GM21447 (cell line): ENCODE data around the gene EIF1AD.
"Not testable (repeated sequence)": the region's sequence is repeated elsewhere in the genome, so short reads cannot be mapped to it uniquely, and the experiment has no call there.

Experiments used
- ATAC-seq: cut with Tn5 transposase; IDR thresholded peaks from one replicate; pipeline ENCODE4 v1.9.1; 2021; ENCODE audit not compliant: unreplicated experiment

Gene EIF1AD

DNA sequence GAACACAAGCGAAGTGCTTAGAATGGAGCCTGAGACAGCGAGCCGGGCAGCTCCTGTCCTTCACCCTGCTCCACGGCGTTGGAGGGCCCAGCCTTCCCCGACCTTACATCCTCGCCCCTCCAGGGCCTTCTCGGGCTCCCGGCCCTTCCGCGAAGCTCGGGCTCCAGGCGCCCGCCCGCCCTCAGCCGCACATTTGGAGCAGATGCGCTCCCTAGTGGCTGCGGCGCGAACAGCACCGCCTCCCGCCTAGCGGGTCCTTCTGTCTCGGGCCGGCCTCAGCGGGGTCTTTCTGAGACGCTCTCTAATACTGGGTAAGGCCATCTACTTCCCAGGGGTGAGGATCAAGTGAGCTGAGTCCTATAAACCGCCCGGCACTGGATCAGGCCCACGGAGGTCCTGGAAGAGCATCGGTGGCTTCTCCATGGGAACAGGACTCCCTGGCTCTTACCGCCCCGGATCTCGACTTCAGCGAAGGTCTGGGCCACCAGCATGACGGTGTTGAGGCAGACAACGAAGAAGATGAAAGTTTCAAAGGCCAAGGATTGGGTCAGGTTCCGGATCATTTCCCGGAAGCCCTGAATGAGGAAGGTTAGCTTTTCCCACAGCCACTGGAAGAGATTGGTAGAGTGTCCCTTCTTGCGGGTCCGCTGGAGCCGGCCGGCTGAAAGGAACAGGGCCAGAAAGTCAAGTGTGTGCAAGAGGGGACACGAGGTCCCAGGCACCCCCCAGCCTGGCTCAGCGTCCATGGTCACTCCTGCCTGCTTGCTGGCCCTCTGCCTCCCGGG lies 20.6 kb upstream of the EIF1AD start:
- no peak for ATAC-seq

DNA sequence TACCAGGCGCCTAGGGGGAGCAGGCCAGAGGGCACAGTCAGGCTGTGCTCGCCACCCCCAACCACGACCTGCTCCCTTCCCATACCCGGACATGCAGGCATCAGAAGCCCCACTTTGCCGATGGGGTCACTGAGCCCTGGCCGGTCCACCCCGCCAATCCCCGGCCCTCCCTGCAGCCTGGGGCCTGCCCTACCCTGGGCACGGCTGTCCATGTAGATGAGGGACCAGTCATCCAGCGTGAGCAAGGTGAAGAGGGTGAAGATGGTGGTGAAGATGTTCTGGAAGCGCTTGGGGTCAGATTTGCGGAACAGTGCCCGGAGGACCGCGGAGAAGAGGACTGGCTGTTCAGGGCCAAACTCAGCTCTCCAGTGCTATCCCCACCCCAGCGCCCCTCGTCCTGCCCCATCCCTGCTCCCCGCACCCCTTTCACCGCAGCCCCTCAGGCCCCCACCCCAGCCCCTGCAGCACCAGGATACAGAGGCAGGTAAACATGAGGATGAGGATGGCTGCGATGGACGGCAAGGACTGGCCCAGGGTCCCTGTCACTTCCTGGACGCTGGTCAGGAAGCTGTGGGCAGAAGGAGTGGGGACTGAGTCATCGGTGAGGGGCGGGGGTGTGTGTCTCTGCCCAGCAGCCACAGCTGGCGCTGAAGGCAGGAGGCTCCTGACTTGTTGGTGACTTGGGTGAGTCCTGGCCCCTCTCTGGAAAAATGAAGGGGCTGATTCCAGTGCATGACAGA lies 18.8 kb upstream of the EIF1AD start:
- no peak for ATAC-seq

DNA sequence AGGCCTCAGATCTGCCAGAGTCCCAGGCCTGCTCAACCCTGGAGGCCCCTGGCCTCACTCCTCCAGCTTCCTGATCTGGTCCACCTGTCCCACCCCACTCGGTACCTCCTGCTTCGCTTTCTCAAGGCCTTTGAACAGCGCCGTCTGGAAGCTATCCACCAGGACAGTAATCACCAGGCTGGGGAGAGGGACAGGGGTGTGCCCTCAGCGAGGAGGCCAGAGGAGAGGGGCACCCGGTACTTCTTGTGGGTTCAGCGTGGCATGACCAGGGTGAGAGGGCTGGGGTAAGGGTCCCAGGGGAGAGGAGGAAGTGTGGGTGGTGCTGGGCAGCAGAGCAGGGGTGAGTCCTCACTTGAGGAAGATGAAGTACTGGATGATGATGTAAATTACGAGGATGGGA lies 18.3 kb upstream of the EIF1AD start:
- no peak for ATAC-seq

DNA sequence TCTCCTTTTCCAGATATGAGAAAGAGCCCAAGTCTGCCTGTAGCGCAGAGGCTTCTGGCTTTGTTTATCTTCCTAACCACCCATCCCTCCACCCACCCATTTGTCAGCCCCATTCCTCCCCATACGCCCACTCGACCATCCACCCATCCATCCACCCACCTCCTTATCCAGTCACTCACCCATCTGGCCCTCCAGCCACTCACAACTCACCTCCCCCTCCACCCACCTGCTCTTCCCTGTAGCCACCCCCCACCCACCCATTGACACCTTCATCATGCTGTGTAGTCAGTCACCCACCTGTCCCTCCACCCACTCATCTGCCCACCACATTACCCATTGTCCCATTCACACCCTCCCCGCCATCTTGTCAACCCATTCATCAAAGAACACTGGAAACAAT lies 15.4 kb upstream of the EIF1AD start:
- ATAC-seq: no peak

DNA sequence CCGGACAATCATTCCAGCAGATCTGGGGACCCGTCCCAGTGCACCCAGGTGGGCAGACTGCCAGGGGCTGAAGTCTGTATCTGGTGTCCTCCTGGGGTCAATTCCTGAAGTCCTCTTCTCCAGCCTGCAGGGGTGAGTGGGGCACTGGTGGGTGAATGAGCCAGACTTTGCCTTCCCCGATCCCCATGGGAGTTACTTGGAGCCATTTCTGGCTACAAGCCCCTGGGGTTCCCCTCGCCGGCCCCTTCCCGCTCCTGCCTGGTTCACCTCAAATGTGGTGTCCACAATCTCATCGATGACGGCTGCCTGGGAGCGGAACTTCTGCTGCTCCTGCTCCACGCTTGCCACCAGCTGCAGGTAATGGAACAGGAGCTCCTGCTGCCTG lies 14.8 kb upstream of the EIF1AD start:
- no peak for ATAC-seq

DNA sequence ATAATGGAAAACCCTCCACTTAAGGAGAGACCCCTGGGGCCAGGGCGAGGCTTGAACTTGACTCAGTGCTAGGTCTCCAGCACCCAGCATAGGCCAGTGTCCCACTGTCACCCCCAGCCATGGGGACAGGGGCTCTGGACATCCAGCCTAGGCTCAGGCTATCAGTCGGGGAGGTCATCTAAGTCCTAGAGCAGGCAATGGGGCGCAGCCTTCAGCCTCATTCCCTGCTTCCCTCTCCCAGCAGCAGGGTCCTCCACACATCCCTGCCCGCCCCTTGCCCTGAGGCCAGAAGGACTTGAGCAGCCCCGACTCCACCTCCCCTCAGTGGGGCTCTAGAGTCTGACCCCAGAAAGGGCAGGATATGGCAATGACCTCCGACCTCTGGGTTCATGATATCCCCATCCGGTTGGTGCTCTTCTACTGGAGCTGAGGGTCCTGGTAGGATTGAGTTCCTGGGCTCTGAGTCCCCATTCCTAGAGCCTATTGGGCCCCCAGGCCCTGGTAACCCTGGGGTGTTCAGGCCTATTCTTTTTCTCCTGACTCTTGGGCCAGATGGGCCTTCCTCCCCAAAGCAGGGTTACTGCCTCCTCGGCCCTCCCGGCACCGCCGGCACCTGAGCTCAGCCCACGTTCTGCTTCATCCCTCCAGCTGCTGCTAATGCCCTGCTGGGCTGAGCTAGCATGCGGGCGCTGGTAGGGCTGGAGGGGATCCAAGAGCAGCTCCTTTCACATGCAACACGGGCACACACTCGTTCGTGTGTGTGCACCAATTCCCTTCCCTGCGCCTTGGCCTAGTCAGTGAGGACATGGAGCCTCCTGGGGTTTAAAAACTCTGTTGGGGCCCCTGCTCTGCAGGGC lies 14.2 kb upstream of the EIF1AD start:
- no peak for ATAC-seq

DNA sequence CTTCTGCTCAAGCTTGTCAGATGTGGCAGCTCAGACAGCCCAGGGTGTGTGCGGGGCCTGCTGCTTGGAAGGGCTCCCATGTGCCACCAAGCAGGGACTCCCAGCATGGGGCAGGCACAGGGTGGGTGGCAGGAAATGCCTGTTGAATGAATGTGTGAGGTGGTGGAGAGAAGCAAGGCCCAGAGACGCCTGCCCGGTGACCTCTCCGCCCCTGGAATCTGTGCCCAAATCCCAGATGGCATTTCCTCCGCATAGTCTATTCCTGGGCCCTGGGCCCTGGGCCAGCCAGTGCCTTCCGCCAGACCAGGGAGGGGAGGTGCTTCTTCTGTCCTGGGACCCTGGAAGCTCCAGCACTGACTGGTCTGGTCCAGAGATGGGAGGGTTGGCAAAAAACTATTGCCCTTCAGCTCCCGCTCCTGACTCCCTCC lies 13.5 kb upstream of the EIF1AD start:
- no peak for ATAC-seq

DNA sequence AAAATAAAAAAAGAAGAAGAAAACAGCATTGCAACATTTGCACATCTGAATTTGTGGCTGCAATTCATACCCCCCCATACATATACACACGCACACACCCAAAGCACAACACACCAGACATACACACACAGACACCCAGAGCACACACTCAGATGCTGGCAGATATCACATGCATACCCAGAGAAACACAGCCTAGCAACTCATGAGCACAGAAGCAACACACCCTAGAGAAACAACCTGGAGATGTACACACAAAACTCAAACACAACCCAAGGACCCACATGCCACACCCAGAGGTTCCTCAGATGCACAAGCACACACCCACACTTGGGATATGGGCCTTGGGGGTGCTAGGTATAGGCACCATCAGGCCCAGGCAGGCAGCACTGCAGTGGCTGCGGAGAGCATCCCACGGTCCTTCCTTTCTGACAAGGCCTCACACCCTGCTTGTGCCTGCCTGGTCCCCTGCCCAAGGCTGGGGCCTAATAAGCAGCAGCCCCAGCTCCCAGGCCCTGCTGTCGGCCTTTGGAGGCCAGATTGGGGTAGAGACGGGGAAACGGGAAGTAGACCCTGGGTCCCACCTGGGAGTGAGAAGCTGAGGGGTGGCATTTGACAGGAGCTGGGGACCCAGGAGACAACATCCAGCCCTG lies 13.0 kb upstream of the EIF1AD start:
- ATAC-seq: no peak

DNA sequence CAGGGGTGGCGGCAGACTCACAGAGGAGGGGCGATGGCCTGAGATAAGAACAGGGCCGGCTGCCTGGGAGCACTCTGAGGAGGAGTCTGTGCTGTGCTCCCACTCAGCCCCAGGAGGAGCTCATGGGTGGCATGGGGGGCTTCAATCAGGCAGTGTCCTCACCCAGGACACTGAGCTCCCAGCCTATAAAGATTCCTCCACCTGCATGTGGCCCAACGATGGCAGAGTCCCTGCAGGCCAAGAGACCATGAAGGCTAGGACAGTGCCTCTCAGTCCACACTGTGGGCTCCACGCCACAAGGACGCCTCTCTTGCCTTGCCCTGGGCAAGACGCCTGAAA lies 11.8 kb upstream of the EIF1AD start:
- no peak for ATAC-seq

DNA sequence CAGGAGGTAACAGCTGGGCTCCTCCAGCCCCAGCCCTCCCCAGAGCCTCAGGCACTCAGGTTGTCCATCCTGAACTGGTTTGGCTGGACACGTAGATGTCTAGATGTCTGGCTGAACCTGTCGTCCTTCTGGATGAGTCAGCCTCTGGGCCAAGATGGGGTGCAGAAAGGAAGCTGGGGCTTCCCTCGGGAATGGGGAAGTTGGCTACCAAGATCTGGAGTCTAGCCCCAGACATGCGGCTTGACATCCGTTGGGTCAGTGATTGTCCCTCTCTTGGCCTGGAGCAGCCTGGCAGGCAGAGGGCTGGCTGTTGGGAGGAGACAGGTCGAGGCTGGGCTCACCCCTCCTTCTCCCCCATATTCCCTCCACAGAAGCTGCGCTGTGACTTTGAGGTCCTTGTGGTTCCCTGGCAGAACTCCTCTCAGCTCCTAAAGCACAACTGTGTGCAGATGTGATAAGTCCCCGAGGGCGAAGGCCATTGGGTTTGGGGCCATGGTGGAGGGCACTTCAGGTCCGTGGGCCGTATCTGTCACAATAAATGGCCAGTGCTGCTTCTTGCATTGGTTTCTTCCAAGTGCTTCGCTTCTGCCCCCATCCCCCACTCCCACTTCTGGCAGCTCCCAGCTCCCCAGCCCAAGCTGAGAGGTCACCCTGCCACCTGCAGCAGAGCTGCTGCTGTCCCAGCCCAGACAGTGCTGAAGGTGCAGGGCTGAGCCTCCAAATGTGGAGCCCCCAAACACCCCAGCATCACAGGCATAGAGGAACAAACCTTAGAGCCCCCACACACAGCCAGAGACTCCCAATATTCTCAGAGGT lies 11.2 kb upstream of the EIF1AD start:
- ATAC-seq: no peak

DNA sequence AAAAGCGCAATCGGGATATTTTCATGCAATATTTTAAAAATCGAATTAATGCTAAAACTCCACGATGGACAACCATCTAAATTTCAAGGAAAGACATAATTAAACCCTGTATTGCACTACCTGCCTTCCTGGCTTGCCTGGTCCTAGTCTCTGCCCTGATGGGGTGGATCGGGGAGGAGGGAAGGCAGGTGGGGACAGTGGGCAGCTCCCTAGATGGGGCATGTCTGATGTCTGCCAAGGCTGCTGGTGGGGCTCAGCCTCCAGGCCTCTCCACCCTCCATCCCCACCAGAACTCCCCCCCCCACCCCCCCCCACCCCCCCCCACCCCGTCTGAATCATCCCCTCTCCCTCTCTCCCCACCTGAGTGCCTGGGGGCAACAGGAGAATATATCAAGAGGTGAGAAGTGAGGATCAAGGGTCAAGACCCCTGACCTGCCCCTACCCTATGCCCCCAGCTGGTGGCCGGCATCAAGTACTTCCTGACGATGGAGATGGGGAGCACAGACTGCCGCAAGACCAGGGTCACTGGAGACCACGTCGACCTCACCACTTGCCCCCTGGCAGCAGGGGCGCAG lies 10.5 kb upstream of the EIF1AD start:
- no peak for ATAC-seq

DNA sequence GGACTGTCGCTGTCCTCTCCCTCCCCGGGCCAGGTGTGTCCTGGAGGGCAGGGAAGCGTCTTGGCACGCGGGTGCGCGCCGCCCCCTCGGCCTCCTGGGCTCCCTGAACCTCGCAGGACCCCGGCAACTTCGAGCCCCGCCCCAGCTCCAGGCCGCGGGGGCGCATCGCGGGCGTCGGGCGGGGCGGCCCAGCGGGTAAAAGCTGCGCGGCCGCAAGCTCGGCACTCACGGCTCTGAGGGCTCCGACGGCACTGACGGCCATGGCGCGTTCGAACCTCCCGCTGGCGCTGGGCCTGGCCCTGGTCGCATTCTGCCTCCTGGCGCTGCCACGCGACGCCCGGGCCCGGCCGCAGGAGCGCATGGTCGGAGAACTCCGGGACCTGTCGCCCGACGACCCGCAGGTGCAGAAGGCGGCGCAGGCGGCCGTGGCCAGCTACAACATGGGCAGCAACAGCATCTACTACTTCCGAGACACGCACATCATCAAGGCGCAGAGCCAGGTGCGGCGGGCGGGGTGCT lies 9.9 kb upstream of the EIF1AD start, which contains the start of gene CST6:
Gene CST6, plus strand, starts transcription at position 224 of the 519 bp plus-strand sequence. Its CDS starts 37 bp downstream, at position 261.
- no peak for ATAC-seq

DNA sequence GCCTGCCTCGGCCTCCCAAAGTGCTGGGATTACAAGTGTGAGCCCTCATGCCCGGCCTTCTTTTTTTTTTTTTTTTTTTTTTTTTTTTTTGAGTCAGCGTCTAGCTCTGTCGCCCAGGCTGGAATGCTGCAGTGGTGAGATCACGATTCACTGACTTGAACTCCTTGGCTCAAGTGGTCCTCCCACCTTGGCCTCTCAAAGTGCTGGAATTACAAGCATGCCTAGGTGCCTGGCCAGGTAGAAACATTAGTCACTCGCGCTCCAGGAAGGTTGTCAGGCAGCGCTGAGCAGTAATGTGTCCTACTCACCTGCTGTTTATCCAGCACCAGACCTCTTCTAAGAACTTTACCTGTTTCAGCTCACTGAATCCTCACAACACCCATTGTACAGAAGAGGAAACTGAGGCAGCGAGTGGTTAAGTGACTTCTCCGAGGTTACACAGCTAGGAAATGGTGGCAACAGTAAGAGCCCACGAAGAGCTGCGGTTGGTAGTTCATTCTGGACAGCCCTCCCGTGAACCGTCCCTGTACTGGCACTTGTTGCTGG lies 9.4 kb upstream of the EIF1AD start:
- no peak for ATAC-seq

DNA sequence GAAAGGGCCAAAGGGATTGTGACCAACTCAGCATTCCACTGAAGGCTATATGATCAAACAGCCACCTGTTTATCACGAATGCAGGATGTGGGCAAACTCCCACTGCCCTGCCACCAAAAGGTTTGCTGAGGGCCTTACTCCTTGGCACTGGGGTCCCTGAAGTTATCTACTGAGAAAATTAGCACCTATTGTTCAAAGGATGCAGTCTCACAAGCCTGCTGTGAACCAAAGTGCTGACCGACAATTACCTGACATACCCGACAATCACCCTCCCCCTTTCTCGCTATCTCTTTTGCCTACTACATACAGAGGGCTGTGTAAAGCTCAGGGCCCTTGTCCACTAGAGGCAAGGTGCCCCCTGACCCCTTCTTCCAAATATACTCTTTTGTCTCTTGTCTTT lies 8.1 kb upstream of the EIF1AD start:
- not testable (repeated sequence) for ATAC-seq

DNA sequence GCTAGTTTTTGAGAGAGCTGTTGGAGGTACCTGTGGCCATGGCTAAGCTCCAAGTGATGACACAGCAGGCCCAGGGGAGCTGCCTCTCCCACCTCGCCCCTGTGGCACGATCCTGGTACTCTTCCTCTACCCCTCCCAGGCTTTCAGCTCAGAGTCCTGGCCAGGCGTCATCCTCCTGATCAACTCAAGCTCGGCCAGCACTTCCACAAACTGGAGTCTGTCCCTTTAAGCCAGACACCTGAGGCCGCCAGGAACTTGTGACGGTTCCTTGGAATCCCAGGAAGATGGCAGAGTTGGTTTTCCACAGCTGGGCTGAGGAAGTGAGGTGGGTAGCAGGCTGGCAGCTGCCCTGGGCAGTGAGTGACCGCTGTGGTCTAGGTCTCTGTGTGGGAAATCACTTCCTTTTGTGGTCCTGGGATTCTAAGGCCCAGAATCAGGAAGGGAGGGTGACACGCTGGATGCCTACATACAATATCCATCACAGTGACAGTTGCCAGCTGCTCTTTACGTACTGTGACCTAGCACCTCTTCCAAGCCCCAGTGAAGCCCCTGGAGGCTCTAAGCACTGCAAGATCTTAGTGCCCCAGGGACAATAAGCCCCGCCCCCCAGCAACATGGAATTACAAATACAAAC lies 6.6 kb upstream of the EIF1AD start:
- ATAC-seq: no peak

DNA sequence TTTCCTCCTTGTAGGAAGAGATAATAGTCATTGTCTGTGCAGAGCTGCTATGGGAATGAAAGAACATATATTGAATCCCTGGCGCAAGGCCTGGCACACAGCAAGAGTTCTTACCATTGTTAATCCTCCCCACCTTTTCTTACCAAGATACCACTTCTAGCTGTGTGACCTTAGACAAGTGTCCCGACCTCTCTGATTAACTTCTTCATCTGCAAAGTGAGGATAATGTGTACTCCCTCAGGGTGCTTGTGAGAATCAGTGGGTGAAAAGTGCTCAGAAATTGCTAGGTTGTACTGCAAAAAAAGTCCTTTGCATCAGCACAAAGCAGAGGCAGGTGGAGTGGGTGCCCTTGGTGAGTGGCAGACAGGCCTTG lies 6.1 kb upstream of the EIF1AD start:
- ATAC-seq: no peak

DNA sequence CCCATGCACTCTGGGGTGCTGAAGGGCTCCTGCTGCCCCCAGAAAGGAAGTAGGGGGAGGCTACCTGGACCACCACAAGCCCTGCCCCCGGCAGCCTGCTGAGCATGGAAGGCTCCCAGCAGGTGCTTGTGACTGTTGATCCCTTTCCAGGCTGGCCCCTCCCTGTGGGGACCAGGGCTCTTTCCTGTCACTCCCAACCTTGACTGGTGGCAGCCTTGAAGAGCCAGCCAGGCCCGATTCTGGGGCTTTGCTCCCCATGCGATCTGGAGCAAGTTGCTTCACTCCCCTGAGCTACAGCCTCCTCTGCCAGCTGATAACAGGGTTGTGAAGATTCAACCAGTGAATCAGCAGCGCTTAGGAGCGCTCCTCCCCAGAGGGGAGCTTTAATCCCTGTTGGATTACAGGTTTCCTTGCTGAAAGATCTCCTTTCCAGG lies 5.3 kb upstream of the EIF1AD start:
- ATAC-seq: no peak

DNA sequence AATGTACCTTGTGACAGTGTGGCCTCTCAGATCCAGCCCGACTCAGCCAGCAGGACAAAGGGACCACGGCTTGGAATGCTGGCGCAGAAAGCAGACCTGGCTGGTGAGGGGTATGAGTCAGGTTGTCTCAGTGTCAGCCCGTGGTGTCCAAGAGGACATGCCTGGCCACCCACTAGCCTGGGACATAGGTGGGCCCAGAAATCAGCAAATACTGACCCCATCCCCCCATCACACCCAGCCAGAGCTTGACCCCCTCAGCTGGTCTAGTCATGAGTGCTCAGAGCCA lies 4.9 kb upstream of the EIF1AD start:
- no peak for ATAC-seq
